Thymus (tissue), 11 donors: ENCODE data around the gene ZNF607. TPM values are rescaled to one million over a fixed set of nuclear protein-coding genes. Genes with fewer than 3 reads are reported as not detected.
"Not testable (repeated sequence)": the region's sequence is repeated elsewhere in the genome, so short reads cannot be mapped to it uniquely, and the experiment has no call there.

Source experiments
- DNase-seq, 9 donors: peaks; one replicate each; pipeline ENCODE4 v3.0.0-alpha.2; 2013; ENCODE audit warnings: low spot score in 9 of 9, low read depth in 6 of 9, missing footprints in 1 of 9
- H3K27ac ChIP-seq, 2 donors: one replicate each; pipeline ENCODE4 v1.5.1; 2013; ENCODE audit warnings: control low read depth in 1 of 2, low read depth in 1 of 2, low read length in 1 of 2, mild to moderate bottlenecking in 1 of 2, moderate library complexity in 1 of 2
- H3K27me3 ChIP-seq, 2 donors: one replicate each; pipeline ENCODE4 v1.5.1; 2013; ENCODE audit warnings: low read length in 1 of 2; ENCODE audit not compliant: control insufficient read depth in 2 of 2, insufficient read depth in 1 of 2
- H3K36me3 ChIP-seq, 2 donors: one replicate each; pipeline ENCODE4 v1.5.1; 2013; ENCODE audit warnings: low read length in 1 of 2, mild to moderate bottlenecking in 1 of 2, moderate library complexity in 1 of 2; ENCODE audit not compliant: control insufficient read depth in 2 of 2, insufficient read depth in 2 of 2
- H3K4me1 ChIP-seq, 2 donors: one replicate each; pipeline ENCODE4 v1.5.1; 2013; ENCODE audit warnings: low read length in 2 of 2; ENCODE audit not compliant: control insufficient read depth in 2 of 2, insufficient read depth in 2 of 2
- H3K4me3 ChIP-seq, 2 donors: one replicate each; pipeline ENCODE4 v1.5.1; 2013; ENCODE audit warnings: low read length in 2 of 2, control low read depth in 1 of 2, mild to moderate bottlenecking in 1 of 2
- H3K9me3 ChIP-seq, 2 donors: one replicate each; pipeline ENCODE4 v1.5.1; 2013; ENCODE audit warnings: low read length in 1 of 2, mild to moderate bottlenecking in 1 of 2; ENCODE audit not compliant: control insufficient read depth in 2 of 2, insufficient read depth in 1 of 2
- WGBS: extraction: QIAGEN DNeasy Blood & Tissue Kit; methylation state at CpG from one replicate; pipeline ENCODE4 v1.1.7; 2013; 5-methylcytosine and 5-hydroxymethylcytosine counted together
- polyA plus RNA-seq: library from polyadenylated mRNA; stranded (reverse); fragments of 200-250 nt; gene quantifications from one replicate; pipeline ENCODE4 v1.2.3, GENCODE V29; 2013
- total RNA-seq: library from RNA; stranded (reverse); fragments of 120-200 nt; gene quantifications from one replicate; pipeline ENCODE4 v1.2.4, GENCODE V29; 2013
- donor health status: healthy.

The ZNF607 gene
- total and polyA plus RNA-seq, 2 donors: 3.7 to 5.5 TPM

DNA sequence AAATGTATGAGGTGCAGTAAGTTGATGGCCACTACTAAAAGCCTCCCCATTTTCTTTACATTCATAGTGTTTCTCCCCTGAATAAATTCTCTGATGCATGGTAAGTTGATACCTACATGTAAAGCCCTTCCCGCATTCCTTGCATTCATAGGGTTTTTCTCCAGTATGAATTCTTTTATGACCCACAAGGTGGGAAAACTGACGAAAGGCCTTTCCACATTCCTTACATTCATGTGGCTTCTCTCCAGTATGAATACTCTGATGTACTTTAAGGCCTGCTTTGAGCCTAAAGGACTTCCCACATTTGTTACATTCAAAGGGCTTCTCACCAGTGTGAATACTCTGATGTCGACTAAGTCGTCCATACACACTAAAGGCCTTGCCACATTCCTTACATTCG is 20.5 kb downstream of the ZNF607 start:
- Histone ChIP-seq H3K36me3 (peaks cover 5 to 14% of the 10 kb centered on the region in 2 donors), H3K4me1 (no peaks in the 10 kb centered on the region), H3K4me3 (no peak overlapping the region), H3K9me3 (peaks cover 9 to 10% of the 10 kb centered on the region in 2 donors), H3K27me3 (no peaks in the 10 kb centered on the region), H3K27ac (no peak overlapping the region)
- WGBS: 97% methylated on average over 5 of the region's 5 CpGs
- DNase-seq: no peak

GRCh38 chr19:37698216-37698615 is 21.3 kb downstream of the ZNF607 start:
- WGBS: 97% methylated on average over 6 of the region's 6 CpGs
- Histone ChIP-seq H3K4me3 (no peak overlapping the region), H3K27me3 (no peaks in the 10 kb centered on the region), H3K27ac (no peak overlapping the region), H3K36me3 (peaks cover 5 to 14% of the 10 kb centered on the region in 2 donors), H3K4me1 (no peaks in the 10 kb centered on the region), H3K9me3 (peaks cover 9 to 10% of the 10 kb centered on the region in 2 donors)
- DNase-seq: no peak

DNA sequence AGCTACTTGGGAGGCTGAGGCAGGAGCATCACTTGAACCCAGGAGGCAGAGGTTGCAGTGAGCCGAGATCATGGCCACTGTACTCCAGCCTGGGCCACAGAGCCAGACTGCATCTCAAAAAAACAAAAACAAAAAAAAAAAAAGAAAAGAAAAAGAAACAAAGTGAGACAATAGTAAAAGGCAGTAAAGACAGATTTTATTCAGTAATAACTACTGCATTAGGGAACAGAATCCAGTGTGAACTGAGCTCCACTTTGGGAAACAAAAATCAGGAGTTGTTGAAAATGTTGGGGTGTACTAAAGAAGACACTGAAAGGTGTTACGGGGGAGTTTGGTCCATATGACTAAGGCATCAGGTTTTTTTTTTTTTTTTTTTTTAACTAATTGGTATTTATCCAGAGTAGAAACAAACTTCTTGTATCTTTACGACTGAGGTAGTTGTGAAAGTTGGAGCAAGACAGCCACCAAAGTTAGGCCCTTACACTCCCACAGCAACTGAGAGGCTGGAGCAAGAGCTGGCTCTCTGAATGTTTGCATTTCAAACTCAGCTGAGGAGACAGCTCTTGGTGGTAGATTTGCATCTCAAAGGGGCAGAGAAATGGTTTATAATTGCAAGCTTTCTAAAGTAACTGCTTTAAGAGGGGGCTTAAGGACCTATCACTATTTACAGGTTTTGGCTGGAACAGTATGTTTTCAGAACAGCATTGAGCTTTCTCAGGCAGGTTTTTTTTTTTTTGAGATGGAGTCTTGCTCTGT is 24.2 kb downstream of the ZNF607 start:
- WGBS: 96% methylated on average over 3 of the region's 3 CpGs
- Histone ChIP-seq H3K27me3 (no peaks in the 10 kb centered on the region), H3K4me1 (no peaks in the 10 kb centered on the region), H3K9me3 (peaks cover 9 to 10% of the 10 kb centered on the region in 2 donors), H3K4me3 (no peak overlapping the region), H3K36me3 (peaks cover 5 to 14% of the 10 kb centered on the region in 2 donors), H3K27ac (no peak overlapping the region)
- DNase-seq: no peak

GRCh38 chr19:37692956-37693620 is 26.5 kb downstream of the ZNF607 start:
- Histone ChIP-seq H3K4me1 (no peaks in the 10 kb centered on the region), H3K9me3 (peaks cover 6 to 14% of the 10 kb centered on the region in 2 donors), H3K27me3 (no peaks in the 10 kb centered on the region), H3K4me3 (no peak overlapping the region), H3K27ac (no peak overlapping the region), H3K36me3 (no peaks in the 10 kb centered on the region)
- DNase-seq: no peak
- WGBS: 55% methylated on average over 11 of the region's 11 CpGs

DNA sequence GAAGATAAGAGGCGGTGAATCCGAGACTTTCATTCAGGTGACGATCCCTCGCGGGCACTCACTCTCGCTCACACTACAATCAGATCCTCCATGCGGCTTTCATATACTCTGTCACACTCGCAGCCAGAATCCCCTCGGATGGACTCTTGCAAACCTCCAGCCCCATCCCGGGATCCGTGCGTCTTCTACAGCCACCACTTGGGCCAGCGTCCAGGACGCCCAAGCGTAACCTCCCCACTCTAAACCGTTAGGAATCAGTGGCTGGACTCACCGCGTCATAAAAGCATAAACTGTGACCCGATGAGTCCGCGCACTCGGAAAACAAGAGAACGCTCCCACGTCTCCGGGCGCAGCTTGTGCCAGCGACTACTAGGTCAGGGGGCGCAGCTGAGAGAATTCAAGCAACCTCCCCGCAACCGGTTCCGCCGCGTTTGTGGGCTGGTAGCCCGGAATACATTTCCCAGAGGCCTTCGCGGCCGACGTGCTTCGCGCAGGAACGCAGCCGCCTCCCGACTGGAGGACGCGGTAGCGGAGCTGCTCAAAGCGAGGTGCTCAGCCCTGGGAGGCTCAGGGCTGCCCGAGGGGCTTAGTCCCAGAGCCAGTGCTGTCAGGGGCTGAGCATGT is 27.6 kb downstream of the ZNF607 start:
- Histone ChIP-seq H3K36me3 (no peaks in the 10 kb centered on the region), H3K27me3 (no peaks in the 10 kb centered on the region), H3K4me3 (peak overlapping the region; percentile 45 to 60), H3K4me1 (no peaks in the 10 kb centered on the region), H3K9me3 (peaks cover 6 to 12% of the 10 kb centered on the region in 2 donors), H3K27ac (peak overlapping the region; percentile 58 to 69)
- WGBS: 2% methylated on average over 48 of the region's 48 CpGs
- DNase-seq: peak; percentile 48 to 92 (median 73)

DNA sequence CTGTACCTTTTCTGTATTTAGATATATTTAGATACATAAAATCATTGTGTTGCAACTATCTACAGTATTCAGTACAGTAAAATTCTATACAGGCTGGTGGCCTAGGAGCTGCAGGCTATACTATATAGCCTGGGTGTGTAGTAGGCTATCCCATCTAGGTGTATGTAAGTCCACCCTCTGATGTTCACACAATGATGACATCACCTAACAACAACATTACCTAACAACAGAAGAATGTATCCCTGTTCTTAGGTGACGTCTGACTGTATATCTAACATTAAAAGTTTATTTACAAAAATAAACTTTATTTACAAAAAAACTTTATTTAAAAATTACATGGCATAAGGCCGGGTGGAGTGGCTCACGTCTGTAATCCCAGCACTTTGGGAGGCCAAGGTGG is 36.0 kb downstream of the ZNF607 start:
- H3K27me3 ChIP-seq: no peaks in the 10 kb centered on the region
- H3K27ac ChIP-seq: no peak overlapping the region
- peaks cover 0 to 4% of the 10 kb centered on the region in 2 donors for H3K9me3 ChIP-seq
- 93% methylated on average over 3 of the region's 3 CpGs for WGBS
- H3K4me1 ChIP-seq: no peaks in the 10 kb centered on the region
- no peak for DNase-seq
- no peaks in the 10 kb centered on the region for H3K36me3 ChIP-seq
- H3K4me3 ChIP-seq: no peak overlapping the region

GRCh38 chr19:37669450-37669914 is 50.1 kb downstream of the ZNF607 start:
- no peaks in the 10 kb centered on the region for H3K27me3 ChIP-seq
- WGBS: 96% methylated on average over 6 of the region's 6 CpGs
- H3K36me3 ChIP-seq: no peaks in the 10 kb centered on the region
- H3K4me3 ChIP-seq: no peak overlapping the region
- DNase-seq: no peak
- no peaks in the 10 kb centered on the region for H3K4me1 ChIP-seq
- H3K9me3 ChIP-seq: peaks cover 0 to 2% of the 10 kb centered on the region in 2 donors
- no peak overlapping the region for H3K27ac ChIP-seq

- WGBS: 98% methylated on average over 8 of the region's 8 CpGs
- not testable (repeated sequence) for H3K4me1 ChIP-seq, H3K36me3 ChIP-seq, H3K27me3 ChIP-seq, DNase-seq, H3K4me3 ChIP-seq, H3K9me3 ChIP-seq, H3K27ac ChIP-seq
These were observed 62.4 kb downstream of the ZNF607 start for GRCh38 chr19:37657157-37657556.
